Midbrain (tissue), 1 donor: ENCODE measurements around the gene ASAP2.

Experiments
- DNase-seq: peaks from one replicate; lab custom pipeline; 2025; lab: John Stamatoyannopoulos, UW

The ASAP2 gene

GRCh38 chr2:9297807-9298206 is 91.2 kb downstream of the ASAP2 start:
- no peak for DNase-seq

- DNase-seq: no peak
Measured at GRCh38 chr2:9298583-9298982, 92.0 kb downstream of the ASAP2 start.

GRCh38 chr2:9299161-9300100 is 92.8 kb downstream of the ASAP2 start:
- no peak for DNase-seq

GRCh38 chr2:9300214-9300613 is 93.6 kb downstream of the ASAP2 start:
- DNase-seq: no peak

GRCh38 chr2:9300829-9301453 is 94.3 kb downstream of the ASAP2 start:
- no peak for DNase-seq

- DNase-seq: no peak
Measured at GRCh38 chr2:9302755-9303154, 96.1 kb downstream of the ASAP2 start.

GRCh38 chr2:9303528-9304225 is 97.1 kb downstream of the ASAP2 start:
- DNase-seq: peak; percentile 34

GRCh38 chr2:9306911-9307310 is 100.3 kb downstream of the ASAP2 start:
- no peak for DNase-seq

GRCh38 chr2:9307535-9307934 is 100.9 kb downstream of the ASAP2 start:
- peak; percentile 53 for DNase-seq

GRCh38 chr2:9308186-9308955 is 101.8 kb downstream of the ASAP2 start:
- DNase-seq: no peak

GRCh38 chr2:9309147-9309546 is 102.5 kb downstream of the ASAP2 start:
- no peak for DNase-seq

GRCh38 chr2:9310377-9310776 is 103.8 kb downstream of the ASAP2 start:
- no peak for DNase-seq

GRCh38 chr2:9310798-9311197 is 104.2 kb downstream of the ASAP2 start:
- no peak for DNase-seq

GRCh38 chr2:9311488-9311887 is 104.9 kb downstream of the ASAP2 start:
- DNase-seq: peak; percentile 13

- no peak for DNase-seq
Measured at GRCh38 chr2:9312591-9312990, 106.0 kb downstream of the ASAP2 start.

- no peak for DNase-seq
Measured at GRCh38 chr2:9313443-9313842, 106.8 kb downstream of the ASAP2 start.

GRCh38 chr2:9315280-9315847 is 108.8 kb downstream of the ASAP2 start:
- no peak for DNase-seq

GRCh38 chr2:9317559-9317958 is 110.9 kb downstream of the ASAP2 start:
- no peak for DNase-seq

GRCh38 chr2:9318461-9319337 is 112.1 kb downstream of the ASAP2 start:
- no peak for DNase-seq

GRCh38 chr2:9319338-9319715 is 112.7 kb downstream of the ASAP2 start:
- no peak for DNase-seq

GRCh38 chr2:9322576-9322975 is 116.0 kb downstream of the ASAP2 start:
- no peak for DNase-seq
